NCI-H2081 (cell line): Measurements from ENCODE around the gene NUDT7.
A peak's percentile ranks its signal among the peaks of the same experiment; 100 is the strongest.

Experiments
- DNase-seq, 2 experiments: peaks; one replicate each; lab custom pipeline; 2025; lab: John Stamatoyannopoulos, UW

The NUDT7 gene

GRCh38 chr16:77780378-77780837 is 58.1 kb downstream of the NUDT7 start:
- DNase-seq: no peak

GRCh38 chr16:77781091-77781490 is 58.8 kb downstream of the NUDT7 start:
- DNase-seq: no peak

GRCh38 chr16:77782694-77783093 is 60.4 kb downstream of the NUDT7 start:
- DNase-seq: no peak

- DNase-seq: no peak
Observed at GRCh38 chr16:77784441-77785372, 62.4 kb downstream of the NUDT7 start.

GRCh38 chr16:77785373-77785764 is 63.1 kb downstream of the NUDT7 start:
- DNase-seq: no peak

GRCh38 chr16:77786186-77786847 is 64.0 kb downstream of the NUDT7 start:
- no peak for DNase-seq

- DNase-seq: no peak
Observed at GRCh38 chr16:77787452-77787851, 65.1 kb downstream of the NUDT7 start.

GRCh38 chr16:77788181-77789084 is 66.1 kb downstream of the NUDT7 start, which contains the start of gene VAT1L:
Gene VAT1L, plus strand, starts transcription at chr16:77788564. Its CDS starts 119 bp downstream, at chr16:77788683.
- peak in 1 of 2 experiments; percentile 13 for DNase-seq

- no peak for DNase-seq
Observed at GRCh38 chr16:77789085-77790008, 67.0 kb downstream of the NUDT7 start.

- DNase-seq: no peak
Observed at GRCh38 chr16:77790009-77790372, 67.7 kb downstream of the NUDT7 start.

- DNase-seq: no peak
Observed at GRCh38 chr16:77790912-77791311, 68.6 kb downstream of the NUDT7 start.
